GM21367 (cell line): ENCODE data around the gene TNFAIP8L1.

Experiments
- ATAC-seq: cut with Tn5 transposase; IDR thresholded peaks from one replicate; pipeline ENCODE4 v1.9.1; 2021; ENCODE audit not compliant: unreplicated experiment

The TNFAIP8L1 gene

DNA sequence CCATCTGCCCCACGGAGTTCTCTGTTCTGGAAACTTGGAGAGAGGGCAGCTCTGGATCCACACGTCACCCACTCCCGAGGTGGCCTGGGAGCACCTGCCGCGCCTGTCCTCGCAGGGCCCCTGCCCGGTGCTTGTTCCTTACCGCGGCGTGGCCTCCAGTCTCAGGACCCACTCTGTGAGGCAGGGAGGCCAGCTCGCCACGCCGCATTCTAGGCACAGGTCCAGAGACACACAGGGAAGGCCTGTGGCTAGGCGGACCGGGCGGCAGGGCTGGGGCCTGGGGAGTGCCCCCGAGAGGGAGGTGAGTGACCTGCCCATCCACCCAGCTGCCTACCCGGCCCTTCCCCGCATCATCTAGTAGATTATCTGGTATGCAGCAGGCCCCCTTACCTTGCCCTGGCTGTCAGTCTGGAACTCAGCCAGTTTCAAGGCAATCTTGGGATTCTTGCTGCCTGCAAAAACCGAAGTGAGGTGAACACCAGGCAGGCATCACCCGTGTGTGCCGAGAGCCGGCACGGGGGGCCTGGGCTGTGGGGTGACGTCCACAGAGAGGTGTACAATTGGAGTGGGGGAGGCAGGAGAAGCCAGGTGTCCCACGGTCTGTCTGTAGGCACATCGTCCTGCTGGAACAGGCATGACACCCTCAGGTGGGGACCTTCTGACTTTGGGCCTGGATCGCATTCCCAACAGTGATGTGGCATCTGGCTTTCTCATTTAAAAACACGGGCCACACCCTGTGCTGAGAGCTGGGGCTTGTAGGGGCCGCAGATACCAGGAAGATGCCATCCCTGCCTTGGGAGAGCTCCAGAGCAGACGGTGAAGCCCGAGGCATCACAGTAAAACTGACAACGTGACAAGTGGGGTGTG is 60.7 kb downstream of the TNFAIP8L1 start:
- ATAC-seq, result no peak

DNA sequence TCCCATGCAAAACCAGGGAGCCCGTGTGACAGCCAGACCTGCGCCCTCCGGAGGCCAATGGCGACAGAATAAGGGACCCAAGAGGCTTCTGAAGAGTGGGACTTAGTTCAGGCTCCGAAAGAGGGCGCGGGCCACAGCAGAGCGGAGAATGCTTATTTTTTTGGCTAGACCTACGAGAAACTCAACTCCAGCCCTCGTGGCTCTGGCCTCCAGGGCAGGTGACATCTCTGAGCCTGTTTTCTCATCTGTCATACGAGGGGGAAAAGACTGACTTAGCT is 61.3 kb downstream of the TNFAIP8L1 start:
- no peak for ATAC-seq

DNA sequence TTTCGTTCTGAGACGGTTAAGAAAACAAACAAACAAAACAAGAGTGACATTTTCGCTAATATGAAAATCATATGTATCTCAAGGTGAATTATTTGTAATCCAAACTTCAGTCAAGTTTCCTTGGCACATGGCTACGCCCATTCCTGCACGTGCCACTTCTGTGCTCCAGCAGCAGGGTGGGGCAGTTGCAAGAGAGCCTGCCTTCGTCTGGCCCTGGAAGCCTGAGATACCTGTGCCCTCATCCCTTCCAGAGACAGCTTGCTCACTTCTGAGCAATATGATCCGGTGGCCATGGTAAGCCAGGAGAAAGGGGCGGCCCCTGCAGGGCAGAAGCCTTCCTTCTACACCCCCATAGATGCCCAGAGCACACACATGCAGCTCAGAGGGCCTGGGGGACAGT is 62.2 kb downstream of the TNFAIP8L1 start:
- no peak for ATAC-seq

DNA sequence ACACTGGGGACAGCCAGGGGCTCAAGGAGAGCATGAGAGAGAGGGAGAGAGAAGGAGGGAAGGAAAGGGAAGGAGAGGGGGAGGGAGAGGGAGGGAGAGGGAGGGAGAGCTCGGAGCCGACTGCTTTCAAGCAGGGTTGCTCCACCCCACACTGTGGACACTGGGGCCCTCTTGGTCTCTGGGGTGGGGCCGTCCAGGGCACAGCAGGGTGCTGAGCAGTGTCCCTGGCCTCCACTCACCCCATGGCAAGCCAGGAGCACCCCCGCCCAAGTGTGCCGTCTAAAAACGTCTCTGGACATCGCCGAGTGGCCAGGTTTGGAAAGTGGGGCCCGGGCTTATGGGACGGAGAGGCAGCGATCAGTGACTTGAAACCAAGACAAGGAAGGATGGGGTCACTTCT is 63.4 kb downstream of the TNFAIP8L1 start:
- ATAC-seq, result no peak

DNA sequence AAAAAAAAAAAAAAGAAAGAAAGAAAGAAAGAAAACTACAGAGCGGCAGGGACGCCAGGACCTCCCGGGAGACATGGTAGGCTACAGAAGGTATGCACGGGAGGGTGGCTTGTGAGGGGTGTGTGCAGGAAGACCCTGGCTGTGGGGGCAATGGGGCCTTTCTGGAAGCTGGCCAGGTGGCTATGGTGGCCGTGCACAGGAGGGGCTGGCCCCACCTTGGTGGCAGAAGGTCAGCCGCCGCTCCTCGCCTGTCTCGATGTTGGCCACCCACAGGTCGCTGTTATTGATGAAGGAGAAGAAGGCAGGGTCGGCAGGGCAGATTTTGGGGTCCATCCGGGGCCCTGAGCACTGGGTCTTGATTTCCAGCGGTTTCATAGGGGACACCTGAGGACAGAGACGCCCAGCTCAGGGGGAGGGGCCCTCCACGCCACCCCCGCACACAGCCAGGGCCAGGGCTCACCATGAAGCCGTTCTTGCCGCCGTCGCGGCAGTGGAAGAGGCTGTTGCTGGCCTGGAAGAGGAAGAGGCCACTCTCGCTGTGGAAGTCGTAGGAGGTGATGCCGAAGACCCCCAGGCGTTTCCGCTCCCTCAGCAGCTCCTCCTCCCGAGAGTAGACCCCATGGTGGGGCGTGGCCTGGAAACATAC is 64.5 kb downstream of the TNFAIP8L1 start:
- no peak for ATAC-seq

DNA sequence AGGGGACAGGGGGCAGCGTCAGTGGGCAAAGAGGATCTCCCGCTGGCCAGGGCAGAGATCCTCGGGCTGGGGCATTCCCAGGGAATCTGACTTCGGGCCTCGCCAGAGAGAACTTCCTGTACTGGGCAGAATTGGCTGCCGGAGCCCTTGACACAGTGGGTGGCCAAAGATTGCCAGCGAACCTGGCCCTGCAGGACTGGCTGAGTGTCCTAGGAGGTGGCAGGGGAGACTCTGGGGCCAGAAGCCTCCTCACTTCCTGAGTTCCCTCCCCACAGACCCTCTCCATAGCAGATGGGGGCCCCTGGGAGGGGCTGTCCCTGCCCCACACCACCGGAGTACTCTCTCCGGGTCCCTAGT is 65.0 kb downstream of the TNFAIP8L1 start:
- ATAC-seq, result no peak
